ENCODE measurements around the gene GPR37L1. TPM values are rescaled to one million over a fixed set of nuclear protein-coding genes. Genes with fewer than 3 reads are reported as not detected.

Gene GPR37L1
- total and polyA plus RNA-seq, 4 donors = under 0.01 to 0.04 (median 0.02) TPM; not detected in 1

DNA sequence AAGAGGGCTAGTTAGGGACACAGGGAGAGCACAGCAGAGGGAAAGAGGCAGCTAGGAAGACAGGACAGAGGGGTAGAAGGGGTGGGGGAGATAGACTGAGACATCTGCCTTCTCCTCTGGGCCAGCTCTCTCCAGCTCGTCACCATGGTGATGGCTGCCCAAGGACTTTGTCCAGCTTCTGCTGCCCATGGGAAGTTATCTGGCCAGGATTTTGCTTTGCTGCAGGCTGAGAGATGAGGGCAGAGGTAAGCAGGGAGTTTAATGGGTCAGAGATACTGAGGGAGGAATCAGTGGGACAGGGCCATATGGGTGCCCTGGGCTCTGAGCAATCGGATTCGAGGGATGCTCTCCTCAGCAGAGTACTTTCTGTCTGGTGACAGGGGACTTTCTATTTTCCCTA is 34.5 kb upstream of the GPR37L1 start:
- Histone ChIP-seq H3K27ac (ENCODE audit: low read depth in 1 of 2, low read length in 2 of 2) (no peak overlapping the region), H3K36me3 (ENCODE audit: control insufficient read depth in 4 of 4, insufficient read depth in 3 of 4, low read depth in 1 of 4, low read length in 3 of 4) (no peaks in the 10 kb centered on the region), H3K4me1 (ENCODE audit: control insufficient read depth in 4 of 4, insufficient read depth in 4 of 4, low read length in 3 of 4) (peaks cover 0 to 8% (median 5%) of the 10 kb centered on the region in 4 donors), H3K27me3 (ENCODE audit: control insufficient read depth in 4 of 4, insufficient read depth in 4 of 4, low read length in 3 of 4) (no peaks in the 10 kb centered on the region), H3K4me3 (ENCODE audit: low read depth in 1 of 3, low read length in 3 of 3) (no peak overlapping the region), H3K9ac (ENCODE audit: low read depth in 1 of 2, low read length in 2 of 2) (no peak overlapping the region), H3K9me3 (ENCODE audit: control insufficient read depth in 4 of 4, low read length in 3 of 4) (no peaks in the 10 kb centered on the region)
- WGBS = 32% methylated on average over 3 of the region's 3 CpGs
- DNase-seq (ENCODE audit: low spot score) = no peak
- peak; percentile 71 to 78 for TF ChIP-seq HNF4A (conservative IDR thresholded peaks at IDR 0.05)
- TF ChIP-seq EGR1 (IDR thresholded peaks at IDR 0.05; ENCODE audit: low read depth in 2 of 2) = no peak
- TF ChIP-seq RAD21 (IDR thresholded peaks at IDR 0.05) = peak; percentile 25 to 58
- TF ChIP-seq RXRA (IDR thresholded peaks at IDR 0.05) = peak; percentile 35 to 68
- TF ChIP-seq YY1 (IDR thresholded peaks at IDR 0.05) = no peak
- TF ChIP-seq FOXA2 (IDR thresholded peaks at IDR 0.05) = no peak
- peak; percentile 25 for TF ChIP-seq HNF4G (IDR thresholded peaks at IDR 0.05)
- peak; percentile 53 for TF ChIP-seq SP1 (IDR thresholded peaks at IDR 0.05)
- no peak for TF ChIP-seq TAF1 (conservative IDR thresholded peaks at IDR 0.05)

GRCh38 chr1:202090994-202091393 is 31.7 kb upstream of the GPR37L1 start:
- Histone ChIP-seq H3K9ac (ENCODE audit: low read depth in 1 of 2, low read length in 2 of 2) (no peak overlapping the region), H3K27ac (ENCODE audit: low read depth in 1 of 2, low read length in 2 of 2) (no peak overlapping the region), H3K9me3 (ENCODE audit: control insufficient read depth in 4 of 4, low read length in 3 of 4) (no peaks in the 10 kb centered on the region), H3K4me3 (ENCODE audit: low read depth in 1 of 3, low read length in 3 of 3) (no peak overlapping the region), H3K27me3 (ENCODE audit: control insufficient read depth in 4 of 4, insufficient read depth in 4 of 4, low read length in 3 of 4) (no peaks in the 10 kb centered on the region), H3K36me3 (ENCODE audit: control insufficient read depth in 4 of 4, insufficient read depth in 3 of 4, low read depth in 1 of 4, low read length in 3 of 4) (no peaks in the 10 kb centered on the region), H3K4me1 (ENCODE audit: control insufficient read depth in 4 of 4, insufficient read depth in 4 of 4, low read length in 3 of 4) (peaks cover 0 to 8% (median 5%) of the 10 kb centered on the region in 4 donors)
- no peak for DNase-seq (ENCODE audit: low spot score)
- TF ChIP-seq RAD21 (IDR thresholded peaks at IDR 0.05) = peak; percentile 64 to 77
- no peak for TF ChIP-seq RXRA (IDR thresholded peaks at IDR 0.05)
- TF ChIP-seq CTCF (IDR thresholded peaks at IDR 0.05; ENCODE audit: low read depth, low read length, missing input control) = peak; percentile 8
- no peak for TF ChIP-seq NR2F2 (IDR thresholded peaks at IDR 0.05)
- no peak for TF ChIP-seq YY1 (IDR thresholded peaks at IDR 0.05)
- no peak for TF ChIP-seq JUND (IDR thresholded peaks at IDR 0.05)
- TF ChIP-seq MAX (IDR thresholded peaks at IDR 0.05) = no peak
- no peak for TF ChIP-seq FOXA2 (IDR thresholded peaks at IDR 0.05)
- TF ChIP-seq GABPA (IDR thresholded peaks at IDR 0.05 in 1 of 2, conservative IDR thresholded peaks at IDR 0.05 in 1 of 2) = no peak
- TF ChIP-seq REST (IDR thresholded peaks at IDR 0.05) = no peak
- 94% methylated on average over 3 of the region's 3 CpGs for WGBS
